Cerebellar nuclear complex (tissue), 1 donor: Measurements from ENCODE around the gene CT45A5.
"Not testable (repeated sequence)": the region's sequence is repeated elsewhere in the genome, so short reads cannot be mapped to it uniquely, and the experiment has no call there.

Experiments used
- DNase-seq, 2 experiments: peaks; one replicate each; lab custom pipeline; 2025; lab: John Stamatoyannopoulos, UW

The CT45A5 gene

DNA sequence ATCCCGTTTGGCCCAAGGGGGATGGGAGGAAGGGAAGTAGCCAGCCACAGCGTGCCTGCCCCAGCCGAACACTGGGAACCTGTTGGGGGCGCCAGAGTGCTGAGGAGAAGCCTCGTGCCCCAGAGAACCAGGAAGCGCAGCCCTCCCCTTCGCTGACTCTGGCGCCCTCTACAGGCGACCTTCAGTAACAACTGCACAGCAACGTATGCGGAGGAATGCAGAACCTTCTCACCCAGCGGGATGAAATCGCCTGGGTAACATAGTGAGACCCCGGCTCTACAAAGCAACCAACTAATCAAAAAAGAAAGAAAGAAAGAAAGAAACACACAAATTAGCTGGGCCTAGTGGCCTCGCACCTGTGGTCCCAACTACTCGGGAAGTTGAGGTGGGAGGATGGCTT lies at the start of gene CT45A5:
TSS of gene CT45A5 (minus strand) at position 101 of the 400 bp plus-strand sequence. CDS start 3,774 bp downstream, outside the sequence.
- DNase-seq, result not testable (repeated sequence)

- DNase-seq, result not testable (repeated sequence)
Measured at GRCh38 chrX:135819912-135820311, 34.6 kb upstream of the CT45A5 start, which contains the start of gene CT45A2. CT45A2 (minus strand) TSS chrX:135820012; CDS start chrX:135816265, 3,747 bp downstream.

- not testable (repeated sequence) for DNase-seq
Measured at GRCh38 chrX:135802687-135803086, 17.4 kb upstream of the CT45A5 start, which contains the start of gene CT45A6. CT45A6 (minus strand) TSS chrX:135802787; CDS start chrX:135798993, 3,794 bp downstream.

DNA sequence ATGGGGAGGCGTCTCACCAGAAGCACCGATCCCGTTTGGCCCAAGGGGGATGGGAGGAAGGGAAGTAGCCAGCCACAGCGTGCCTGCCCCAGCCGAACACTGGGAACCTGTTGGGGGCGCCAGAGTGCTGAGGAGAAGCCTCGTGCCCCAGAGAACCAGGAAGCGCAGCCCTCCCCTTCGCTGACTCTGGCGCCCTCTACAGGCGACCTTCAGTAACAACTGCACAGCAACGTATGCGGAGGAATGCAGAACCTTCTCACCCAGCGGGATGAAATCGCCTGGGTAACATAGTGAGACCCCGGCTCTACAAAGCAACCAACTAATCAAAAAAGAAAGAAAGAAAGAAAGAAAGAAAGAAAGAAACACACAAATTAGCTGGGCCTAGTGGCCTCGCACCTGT lies 17.2 kb downstream of the CT45A5 start, which contains the start of gene CT45A3:
TSS of gene CT45A3 (minus strand) at position 101 of the 400 bp plus-strand sequence. CDS start 3,747 bp downstream, outside the sequence.
- DNase-seq, result not testable (repeated sequence)

GRCh38 chrX:135744739-135745138 lies 40.6 kb downstream of the CT45A5 start:
- not testable (repeated sequence) for DNase-seq

GRCh38 chrX:135741192-135741715 lies 44.0 kb downstream of the CT45A5 start:
- DNase-seq, result no peak

DNA sequence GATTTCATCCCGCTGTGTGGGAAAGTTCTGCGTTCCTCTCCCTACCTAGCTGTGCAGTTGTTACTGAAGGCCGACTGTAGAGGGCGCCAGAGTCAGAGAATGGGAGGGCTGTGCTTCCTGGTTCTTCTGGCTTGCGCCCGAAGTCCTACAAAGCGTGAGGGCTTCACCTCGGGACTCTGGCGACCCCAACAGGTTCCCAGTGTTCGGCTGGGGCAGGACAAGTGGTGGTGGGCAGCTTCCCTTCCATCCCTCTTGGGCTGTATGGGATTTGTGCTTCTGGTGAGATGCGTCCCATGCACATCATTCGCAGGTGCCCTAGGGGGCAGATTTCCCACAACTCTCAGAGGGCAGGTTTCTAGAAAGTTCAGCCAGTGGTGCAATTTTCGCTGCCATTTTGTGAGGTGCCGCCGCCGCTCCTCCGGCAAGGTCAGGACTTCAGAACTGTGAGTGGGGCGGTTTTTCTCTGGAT lies 44.6 kb downstream of the CT45A5 start:
- DNase-seq, result no peak

DNA sequence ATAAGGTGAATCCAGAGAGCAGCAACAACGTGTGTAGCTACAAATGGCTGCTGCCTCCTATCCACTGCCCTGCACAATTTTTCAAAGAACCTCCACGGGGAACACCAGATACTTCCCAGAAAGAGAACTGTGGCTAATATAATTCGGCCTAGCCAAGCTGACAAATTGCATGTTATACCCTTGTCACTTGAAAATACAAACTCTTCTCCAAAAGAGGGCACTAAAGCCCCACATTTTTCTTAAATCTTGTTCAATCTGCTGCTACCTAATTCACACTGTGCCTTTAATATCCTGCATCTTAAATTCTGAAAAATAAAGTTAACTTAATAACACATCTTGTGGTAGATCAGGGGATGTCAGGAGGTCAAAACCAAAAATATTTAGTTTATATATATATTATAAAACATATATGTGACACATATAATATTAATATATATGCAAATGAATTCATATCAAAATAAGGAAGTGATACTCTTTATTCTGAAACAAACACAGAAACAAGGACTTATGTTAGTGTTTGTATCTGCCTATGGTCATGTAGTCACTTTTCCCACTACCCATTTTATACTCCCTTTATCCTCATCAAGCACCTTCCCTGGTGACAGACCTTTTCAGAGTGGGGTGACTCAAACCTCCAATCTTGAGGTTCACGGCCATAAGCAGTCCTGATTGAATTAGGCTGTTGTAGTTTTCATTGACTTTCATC lies 47.8 kb downstream of the CT45A5 start:
- DNase-seq, result no peak

DNA sequence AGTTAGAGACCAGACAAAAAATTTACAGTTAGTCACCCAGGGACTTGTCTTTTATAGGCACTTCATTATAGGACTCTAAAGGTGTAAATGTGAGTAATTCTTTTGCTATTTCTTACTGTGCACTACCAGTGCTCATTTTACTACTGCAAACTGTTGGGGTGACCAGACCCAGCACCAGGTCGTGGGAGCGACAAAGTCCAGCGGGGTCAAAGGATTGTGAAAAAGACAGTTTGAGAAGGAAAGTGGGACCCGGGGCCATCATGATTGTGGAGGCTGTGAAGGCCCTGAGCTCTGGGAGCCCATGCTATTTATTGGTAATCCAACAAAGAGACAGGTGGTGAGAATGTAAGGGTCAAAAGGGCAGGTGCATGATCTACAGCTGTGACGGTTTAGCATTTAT lies 50.6 kb downstream of the CT45A5 start:
- not testable (repeated sequence) for DNase-seq
